Urinary bladder (tissue), 4 donors: ENCODE data around the gene TMED1. TPM values are rescaled to one million over a fixed set of nuclear protein-coding genes. Genes with fewer than 3 reads are reported as not detected.

ENCODE experiments used
- DNase-seq: peaks from one replicate; pipeline ENCODE4 v3.0.0-alpha.2; 2015; ENCODE audit errors: extremely low spot score
- H3K27ac ChIP-seq: one replicate; pipeline ENCODE4 v1.5.1; 2013; ENCODE audit warnings: low read depth, mild to moderate bottlenecking, moderate library complexity
- H3K36me3 ChIP-seq: one replicate; pipeline ENCODE4 v1.6.1; 2013; ENCODE audit warnings: mild to moderate bottlenecking, moderate library complexity; ENCODE audit not compliant: insufficient read depth
- H3K4me1 ChIP-seq: one replicate; pipeline ENCODE4 v1.6.1; 2013; ENCODE audit warnings: mild to moderate bottlenecking, moderate library complexity; ENCODE audit not compliant: insufficient read depth
- H3K4me3 ChIP-seq: one replicate; pipeline ENCODE4 v1.5.1; 2013; ENCODE audit warnings: low read depth, low read length
- WGBS: extraction: QIAGEN DNeasy Blood & Tissue Kit; methylation state at CpG from one replicate; pipeline ENCODE4 v1.1.7; 2013; 5-methylcytosine and 5-hydroxymethylcytosine counted together
- polyA plus RNA-seq: library from polyadenylated mRNA; stranded (reverse); fragments of 200-250 nt; gene quantifications from one replicate; pipeline ENCODE4 v1.2.3, GENCODE V29; 2013
- total RNA-seq: library from RNA; depleted of rRNA; stranded (reverse); fragments of >200 nt; gene quantifications from one replicate; pipeline ENCODE4 v1.2.3, GENCODE V29; 2014
- donor health status: healthy with polysubstance abuse.
- donor health status: healthy.

TMED1 gene
- total and polyA plus RNA-seq, 2 donors, result 23.5 to 41.6 TPM

- DNase-seq, result peak; percentile 18
- no peaks in the 10 kb centered on the region for H3K4me1 ChIP-seq
- H3K36me3 ChIP-seq, result no peaks in the 10 kb centered on the region
- peak overlapping the region; percentile 54 for H3K27ac ChIP-seq
- H3K4me3 ChIP-seq, result peak overlapping the region; percentile 31
- WGBS, result 32% methylated on average over 42 of the region's 42 CpGs
Observed at GRCh38 chr19:10817291-10818038, 18.5 kb downstream of the TMED1 start.

DNA sequence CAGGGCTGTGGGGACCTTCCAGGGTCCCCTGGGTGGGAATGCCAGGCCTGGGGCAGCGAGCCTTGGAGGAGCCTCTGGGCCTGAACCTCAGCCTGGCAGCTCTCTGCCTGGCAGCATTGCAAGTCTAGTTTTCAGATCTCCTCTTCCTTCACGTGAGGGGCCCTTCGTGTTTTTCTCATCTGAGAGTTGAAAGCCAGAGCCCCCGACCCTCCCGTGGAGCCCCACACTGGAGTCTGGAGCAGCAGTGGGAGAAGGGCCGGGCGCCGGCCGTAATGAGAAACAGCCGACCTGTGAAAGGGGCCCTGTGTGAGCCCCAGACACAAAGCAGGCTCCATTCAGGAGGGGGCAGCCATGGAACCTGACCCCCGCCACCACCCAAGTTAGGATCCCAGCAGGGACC is 19.3 kb downstream of the TMED1 start:
- DNase-seq, result no peak
- Histone ChIP-seq H3K4me3 (peak overlapping the region; percentile 31), H3K4me1 (no peaks in the 10 kb centered on the region), H3K36me3 (no peaks in the 10 kb centered on the region), H3K27ac (peak overlapping the region; percentile 61)
- WGBS, result 55% methylated on average over 11 of the region's 11 CpGs

DNA sequence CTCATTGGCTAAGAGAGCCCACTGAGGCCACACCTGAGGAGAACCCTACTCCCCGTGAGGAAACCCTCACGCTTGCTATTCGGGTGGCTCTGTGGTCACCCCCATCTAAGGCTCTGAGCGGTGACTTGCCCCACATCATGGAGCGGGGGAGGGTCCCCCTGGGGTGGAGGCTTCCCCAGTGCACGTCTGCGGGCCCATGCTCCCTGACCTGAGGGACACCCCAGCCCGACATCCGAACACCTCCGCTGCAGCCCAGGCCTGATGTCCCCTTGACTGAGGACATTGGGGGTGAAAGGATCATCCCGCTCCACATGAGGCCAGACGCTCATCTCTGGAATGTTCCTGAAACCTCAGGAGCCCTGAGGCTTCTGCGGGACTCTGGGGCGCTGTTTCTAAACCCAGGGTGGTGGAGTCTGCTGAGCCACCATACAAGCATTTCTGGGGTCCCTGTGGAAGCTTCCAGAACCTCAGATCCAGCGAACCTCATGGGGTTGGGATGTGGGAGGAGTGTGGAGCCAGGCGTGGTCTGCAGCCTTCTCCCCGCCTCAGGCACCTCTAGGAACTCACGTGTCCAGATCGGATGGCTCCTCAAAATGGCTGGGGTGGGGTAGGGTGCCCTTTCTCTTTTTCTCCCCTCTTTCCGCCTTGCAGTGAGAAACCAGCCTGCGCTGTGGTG is 19.9 kb downstream of the TMED1 start:
- no peak for DNase-seq
- 74% methylated on average over 21 of the region's 21 CpGs for WGBS
- Histone ChIP-seq H3K36me3 (no peaks in the 10 kb centered on the region), H3K4me3 (peak overlapping the region; percentile 31), H3K4me1 (no peaks in the 10 kb centered on the region), H3K27ac (peak overlapping the region; percentile 61)

DNA sequence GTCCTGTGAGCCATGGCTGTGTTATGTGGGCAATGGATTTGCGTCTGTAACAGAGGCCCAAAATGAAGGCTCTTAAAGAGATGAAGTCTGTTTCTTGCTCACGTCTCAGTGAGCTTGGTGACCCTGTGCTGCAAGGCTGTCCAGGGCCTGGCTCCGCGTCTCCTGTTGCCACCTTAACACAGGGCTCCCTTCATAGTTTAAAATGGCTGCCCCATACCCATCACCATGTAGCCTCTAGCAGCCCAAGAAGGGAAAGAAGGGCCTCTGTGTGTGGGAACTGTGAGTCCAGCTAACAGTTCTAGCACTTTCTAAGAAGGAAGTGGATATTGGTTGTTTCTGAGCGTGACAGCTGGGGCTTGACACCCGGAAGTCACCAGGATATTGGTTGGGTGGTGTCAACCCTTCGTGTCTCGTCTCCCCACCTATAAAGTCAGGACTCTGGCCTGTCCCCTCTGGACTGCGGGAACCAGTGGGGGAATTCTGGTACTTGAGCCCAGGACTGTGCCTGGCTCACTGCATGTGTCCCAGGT is 20.9 kb downstream of the TMED1 start:
- no peaks in the 10 kb centered on the region for H3K4me1 ChIP-seq
- no peaks in the 10 kb centered on the region for H3K36me3 ChIP-seq
- WGBS, result 94% methylated on average over 9 of the region's 9 CpGs
- no peak overlapping the region for H3K4me3 ChIP-seq
- no peak for DNase-seq
- H3K27ac ChIP-seq, result no peak overlapping the region

DNA sequence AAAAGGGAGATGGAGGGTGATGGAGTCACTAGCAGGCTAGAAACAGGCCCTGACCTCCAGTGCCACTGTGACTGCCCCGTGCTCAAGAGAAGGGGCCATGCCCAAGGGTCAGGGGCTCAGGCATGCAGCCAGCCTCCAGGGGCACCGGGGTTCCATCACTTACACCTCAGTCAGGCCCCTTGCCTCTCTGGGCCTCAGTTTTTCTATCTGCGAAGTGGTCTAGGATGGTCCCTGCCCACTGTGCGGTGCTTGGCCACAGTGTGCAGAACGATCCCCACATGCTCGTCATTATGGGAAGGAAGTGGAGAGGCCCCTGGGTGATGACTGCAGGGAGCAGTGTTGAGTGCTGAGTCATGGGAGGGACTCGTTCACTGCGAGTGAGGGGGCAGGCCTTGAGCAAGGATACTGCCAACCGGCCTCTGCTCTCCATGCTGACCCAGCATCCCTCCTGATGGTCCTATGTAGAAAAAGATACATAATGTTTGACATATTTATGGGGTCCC is 23.1 kb downstream of the TMED1 start:
- 32% methylated on average over 9 of the region's 9 CpGs for WGBS
- Histone ChIP-seq H3K27ac (peak overlapping the region; percentile 38), H3K4me3 (no peak overlapping the region), H3K4me1 (no peaks in the 10 kb centered on the region), H3K36me3 (no peaks in the 10 kb centered on the region)
- no peak for DNase-seq

DNA sequence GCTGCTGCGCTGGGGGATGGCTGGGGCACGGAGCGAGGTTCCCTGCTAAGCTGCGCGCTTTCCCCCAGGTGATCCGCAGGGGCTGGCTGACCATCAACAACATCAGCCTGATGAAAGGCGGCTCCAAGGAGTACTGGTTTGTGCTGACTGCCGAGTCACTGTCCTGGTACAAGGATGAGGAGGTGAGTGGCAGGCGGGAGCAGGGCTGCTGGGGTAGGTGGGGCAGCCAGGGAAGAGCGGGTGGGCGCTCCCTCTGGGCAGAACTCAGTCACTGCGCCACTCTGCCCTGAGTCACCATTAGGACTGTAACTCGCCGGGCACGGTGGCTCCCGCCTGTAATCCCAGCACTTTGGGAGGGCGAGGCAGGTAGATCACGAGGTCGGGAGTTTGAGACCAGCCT is 23.8 kb downstream of the TMED1 start:
- no peak for DNase-seq
- Histone ChIP-seq H3K36me3 (no peaks in the 10 kb centered on the region), H3K4me1 (no peaks in the 10 kb centered on the region), H3K27ac (no peak overlapping the region), H3K4me3 (no peak overlapping the region)
- WGBS, result 95% methylated on average over 19 of the region's 19 CpGs

DNA sequence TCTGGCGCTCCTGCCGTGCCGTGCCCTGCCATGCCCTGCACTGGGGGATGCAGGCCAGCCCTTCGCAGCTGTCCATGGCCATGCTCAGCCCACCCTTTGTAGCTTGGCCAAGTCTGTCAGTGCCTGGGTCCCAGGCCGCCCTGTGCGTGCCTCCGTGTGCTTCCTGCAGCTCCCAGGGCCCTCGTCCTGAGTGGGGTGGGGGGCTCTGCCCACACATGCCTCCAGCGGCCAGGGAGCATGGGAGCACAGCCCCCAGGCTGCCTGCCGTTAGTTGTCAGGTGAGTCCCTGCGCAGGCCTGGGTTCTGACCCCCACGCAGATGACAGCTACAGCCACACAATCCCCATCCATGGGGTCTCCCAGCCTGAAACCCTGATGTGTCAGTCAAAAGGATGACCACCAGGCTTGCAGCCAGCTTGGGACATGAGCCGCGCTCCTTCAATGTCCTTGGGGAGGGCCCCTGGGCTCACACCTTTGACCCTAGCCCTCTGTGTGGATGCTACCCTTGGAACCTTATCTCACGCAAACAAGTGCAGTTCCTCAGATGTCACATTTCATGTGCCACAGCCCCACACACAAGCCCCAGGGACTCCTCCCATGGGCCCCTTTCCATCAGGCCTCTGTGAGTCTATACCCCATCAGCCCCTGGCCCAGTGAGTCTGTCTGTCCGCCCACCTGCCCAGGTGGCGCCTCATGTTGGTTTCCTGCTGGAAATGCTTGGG is 24.5 kb downstream of the TMED1 start:
- Histone ChIP-seq H3K4me3 (no peak overlapping the region), H3K27ac (no peak overlapping the region), H3K36me3 (no peaks in the 10 kb centered on the region), H3K4me1 (no peaks in the 10 kb centered on the region)
- no peak for DNase-seq
- WGBS, result 83% methylated on average over 17 of the region's 17 CpGs

GRCh38 chr19:10809651-10810285 is 26.2 kb downstream of the TMED1 start:
- Histone ChIP-seq H3K36me3 (no peaks in the 10 kb centered on the region), H3K27ac (no peak overlapping the region), H3K4me1 (no peaks in the 10 kb centered on the region), H3K4me3 (no peak overlapping the region)
- WGBS, result 83% methylated on average over 15 of the region's 15 CpGs
- DNase-seq, result no peak

- Histone ChIP-seq H3K27ac (no peak overlapping the region), H3K36me3 (peaks cover under 1% of the 10 kb centered on the region), H3K4me3 (no peak overlapping the region), H3K4me1 (no peaks in the 10 kb centered on the region)
- DNase-seq, result no peak
- 71% methylated on average over 10 of the region's 10 CpGs for WGBS
Observed at GRCh38 chr19:10808937-10809649, 26.9 kb downstream of the TMED1 start.

GRCh38 chr19:10805758-10806247 is 30.2 kb downstream of the TMED1 start:
- Histone ChIP-seq H3K36me3 (peaks cover 4% of the 10 kb centered on the region), H3K4me3 (no peak overlapping the region), H3K4me1 (no peaks in the 10 kb centered on the region), H3K27ac (no peak overlapping the region)
- no peak for DNase-seq
- 90% methylated on average over 11 of the region's 11 CpGs for whole genome bisulfite sequencing

GRCh38 chr19:10805065-10805757 is 30.8 kb downstream of the TMED1 start:
- 91% methylated on average over 11 of the region's 11 CpGs for WGBS
- Histone ChIP-seq H3K36me3 (peaks cover 4% of the 10 kb centered on the region), H3K4me3 (no peak overlapping the region), H3K27ac (no peak overlapping the region), H3K4me1 (no peaks in the 10 kb centered on the region)
- DNase-seq, result no peak

DNA sequence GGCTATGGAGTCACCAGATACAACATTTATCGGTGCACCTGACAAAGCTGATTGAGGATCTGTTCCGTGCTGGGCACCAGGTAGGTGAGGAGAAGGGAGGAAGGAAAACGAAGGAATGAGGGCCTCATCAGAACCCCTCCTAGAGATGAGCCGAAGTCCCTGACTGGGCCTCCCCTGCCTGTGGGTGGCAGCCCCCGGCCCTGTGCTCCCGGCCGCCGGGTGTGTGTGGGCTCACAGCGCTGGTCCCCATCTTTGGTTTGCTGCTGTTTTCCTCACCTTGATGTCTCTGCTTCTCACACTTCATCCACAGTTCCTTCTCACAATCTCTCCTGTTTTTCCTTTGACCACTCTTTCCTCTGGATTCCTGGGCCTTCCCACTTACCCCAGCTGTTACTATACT is 32.8 kb downstream of the TMED1 start:
- Histone ChIP-seq H3K4me1 (no peaks in the 10 kb centered on the region), H3K36me3 (peaks cover 6% of the 10 kb centered on the region), H3K4me3 (no peak overlapping the region), H3K27ac (no peak overlapping the region)
- DNase-seq, result no peak
- 95% methylated on average over 9 of the region's 9 CpGs for WGBS
